ENCODE results near the gene STXBP2.

The STXBP2 gene

DNA sequence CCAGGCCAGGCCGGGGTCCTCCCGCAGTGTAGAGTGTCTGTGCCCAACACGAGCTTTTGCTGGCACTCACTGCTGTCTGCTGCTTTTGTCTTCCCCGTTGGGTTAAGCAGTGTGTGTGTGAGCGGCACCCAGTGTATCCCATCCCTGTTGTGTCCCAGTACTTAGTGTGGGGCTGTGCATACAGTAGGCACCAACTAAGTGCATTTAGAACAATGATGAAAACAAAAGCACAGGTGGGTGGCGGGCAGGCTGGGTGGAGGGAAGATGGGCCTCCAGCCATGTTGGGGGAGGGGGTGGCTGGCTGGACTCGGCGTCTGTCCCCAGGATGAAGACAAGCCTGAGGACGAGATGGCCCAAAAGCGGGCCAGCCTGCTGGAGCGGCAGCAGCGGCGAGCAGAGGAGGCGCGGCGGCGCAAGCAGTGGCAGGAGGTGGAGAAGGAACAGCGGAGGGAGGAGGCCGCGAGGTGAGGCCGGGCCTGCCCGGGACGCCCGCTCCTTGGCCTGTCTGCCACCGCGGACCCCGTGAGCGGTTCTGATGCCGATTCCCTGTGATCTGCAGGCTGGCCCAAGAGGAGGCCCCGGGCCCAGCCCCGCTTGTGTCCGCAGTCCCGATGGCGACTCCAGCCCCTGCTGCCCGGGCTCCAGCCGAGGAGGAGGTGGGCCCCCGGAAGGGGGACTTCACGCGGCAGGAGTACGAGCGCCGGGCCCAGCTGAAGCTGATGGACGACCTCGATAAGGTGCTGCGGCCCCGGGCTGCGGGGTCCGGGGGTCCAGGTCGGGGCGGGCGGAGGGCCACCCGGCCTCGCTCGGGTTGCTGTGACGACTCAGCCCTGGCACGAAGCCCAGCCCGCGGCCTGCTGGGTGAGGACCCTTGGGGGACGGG lies 21.8 kb upstream of the STXBP2 start:
- DNase-seq, result no peak

DNA sequence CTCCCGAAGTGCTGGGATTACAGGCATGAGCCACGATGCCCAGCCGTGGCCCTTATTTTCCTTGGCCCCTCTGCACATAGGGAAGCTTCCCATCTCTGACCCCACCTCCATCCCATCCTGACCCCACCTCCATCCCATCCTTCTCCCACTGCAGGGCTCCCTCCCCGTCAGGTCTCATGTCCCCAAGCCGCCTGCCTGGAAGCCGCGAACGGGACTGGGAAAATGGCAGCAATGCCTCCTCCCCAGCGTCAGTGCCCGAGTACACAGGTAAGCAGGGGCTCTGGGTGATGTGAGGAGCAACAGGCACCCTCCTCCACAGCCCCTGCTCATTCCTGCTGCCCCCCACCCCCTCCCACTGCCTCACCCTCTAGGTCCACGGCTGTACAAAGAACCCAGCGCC lies 19.7 kb upstream of the STXBP2 start:
- no peak for DNase-seq

DNA sequence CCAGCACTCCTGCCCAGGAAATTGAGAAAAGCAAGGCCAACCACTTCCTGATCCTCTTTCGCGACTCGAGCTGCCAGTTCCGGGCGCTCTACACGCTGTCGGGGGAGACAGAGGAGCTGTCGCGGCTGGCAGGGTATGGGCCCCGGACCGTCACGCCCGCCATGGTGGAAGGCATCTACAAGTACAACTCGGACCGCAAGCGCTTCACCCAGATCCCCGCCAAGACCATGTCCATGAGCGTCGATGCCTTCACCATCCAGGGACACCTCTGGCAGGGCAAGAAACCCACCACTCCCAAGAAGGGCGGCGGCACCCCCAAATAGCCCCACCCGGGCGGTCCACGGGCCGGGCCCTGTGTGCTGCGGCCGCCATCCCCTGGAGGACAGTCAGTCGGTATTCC lies 19.2 kb upstream of the STXBP2 start:
- no peak for DNase-seq

DNA sequence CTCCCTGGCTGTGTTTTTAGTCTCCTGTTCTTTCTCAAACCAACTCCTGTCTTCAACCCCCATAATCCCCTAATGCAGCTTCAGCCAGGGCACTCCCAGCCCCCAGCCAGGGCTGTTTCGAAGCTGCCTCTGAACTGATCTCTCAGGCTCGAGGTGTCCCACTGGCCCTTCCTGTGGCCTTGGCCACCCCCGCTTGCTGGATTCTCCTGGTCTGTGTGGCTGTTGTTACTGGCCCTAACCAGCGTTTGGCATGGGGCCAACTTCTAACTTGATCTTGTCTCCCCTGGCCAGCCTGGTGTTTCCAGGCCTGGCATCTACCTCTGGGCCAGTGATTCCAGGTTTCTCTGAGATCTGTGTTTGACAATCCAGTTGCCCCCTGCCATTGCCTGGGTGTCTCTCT lies 18.6 kb upstream of the STXBP2 start:
- DNase-seq, result peak; percentile 33

DNA sequence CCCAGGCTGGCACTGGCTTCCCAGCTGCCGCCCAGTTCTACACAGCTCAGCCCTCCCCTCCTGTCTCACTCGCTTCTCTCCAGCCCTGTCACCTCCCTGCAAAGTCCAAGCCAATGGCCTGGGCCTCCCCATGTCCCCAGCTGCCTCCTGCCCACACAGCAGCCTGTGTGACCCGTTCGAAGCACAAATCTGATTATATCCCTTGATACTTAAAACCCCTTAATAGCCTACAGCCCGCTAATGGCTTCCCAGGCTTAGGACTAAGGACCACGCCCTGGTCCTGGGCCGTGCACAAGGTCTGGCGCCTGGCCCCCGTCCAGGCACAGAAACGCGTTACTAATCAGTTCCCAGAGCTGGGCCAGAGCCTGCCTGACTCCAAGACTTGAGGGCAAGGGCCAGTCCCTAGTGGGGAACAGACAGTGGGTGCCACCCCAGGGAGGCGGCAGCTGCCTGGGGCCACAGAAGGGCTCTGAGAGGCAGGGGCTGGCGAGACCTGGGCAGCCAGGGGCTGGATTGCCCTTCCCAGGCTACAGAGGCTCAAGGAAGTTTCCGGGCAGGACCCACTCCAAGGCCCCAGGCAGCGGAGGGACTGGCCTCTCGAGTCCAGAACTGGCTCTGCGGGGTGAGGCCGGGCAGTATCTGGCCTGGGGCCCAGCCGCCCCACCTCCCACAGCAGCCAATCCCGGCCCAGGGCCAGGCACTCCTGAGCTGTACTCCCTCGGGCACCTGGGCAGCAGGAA lies 18.0 kb upstream of the STXBP2 start:
- no peak for DNase-seq

DNA sequence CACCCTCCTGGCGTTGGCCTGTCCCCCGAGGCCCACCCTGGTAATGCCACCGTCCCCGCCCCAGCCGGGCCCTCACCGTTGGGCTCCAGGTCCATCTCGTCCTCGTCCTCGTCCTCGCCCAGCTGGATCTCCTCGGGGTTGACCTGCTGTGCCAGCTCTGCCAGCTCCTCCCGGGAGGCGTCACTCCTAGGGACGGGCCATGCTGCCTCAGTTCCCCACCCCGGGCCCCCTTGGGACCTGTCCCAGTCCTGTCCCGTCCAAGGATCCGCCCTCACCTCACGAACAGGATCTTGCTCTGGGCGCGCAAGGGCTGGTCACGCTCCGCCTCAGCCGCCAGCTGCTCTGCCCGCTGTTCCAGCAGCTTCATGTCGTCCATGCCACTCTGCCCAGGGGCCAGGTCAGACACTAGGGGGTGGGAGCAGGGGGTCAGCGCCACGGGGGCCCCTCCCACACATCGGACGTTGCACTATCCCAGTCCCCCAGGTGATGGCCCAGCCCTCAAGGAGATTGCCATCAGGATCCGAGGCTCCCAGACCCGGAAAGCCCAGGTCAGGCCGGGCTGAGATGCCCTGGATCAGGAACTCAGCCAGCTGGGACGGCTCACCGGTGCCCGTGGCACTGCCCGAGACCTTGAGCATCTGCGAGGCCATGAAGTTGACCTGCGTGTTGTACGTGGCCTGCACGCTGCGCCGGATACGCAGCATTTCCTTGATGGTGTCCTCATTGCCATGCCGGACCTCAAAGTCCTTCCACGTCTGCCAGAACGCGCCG lies 17.1 kb upstream of the STXBP2 start:
- no peak for DNase-seq

DNA sequence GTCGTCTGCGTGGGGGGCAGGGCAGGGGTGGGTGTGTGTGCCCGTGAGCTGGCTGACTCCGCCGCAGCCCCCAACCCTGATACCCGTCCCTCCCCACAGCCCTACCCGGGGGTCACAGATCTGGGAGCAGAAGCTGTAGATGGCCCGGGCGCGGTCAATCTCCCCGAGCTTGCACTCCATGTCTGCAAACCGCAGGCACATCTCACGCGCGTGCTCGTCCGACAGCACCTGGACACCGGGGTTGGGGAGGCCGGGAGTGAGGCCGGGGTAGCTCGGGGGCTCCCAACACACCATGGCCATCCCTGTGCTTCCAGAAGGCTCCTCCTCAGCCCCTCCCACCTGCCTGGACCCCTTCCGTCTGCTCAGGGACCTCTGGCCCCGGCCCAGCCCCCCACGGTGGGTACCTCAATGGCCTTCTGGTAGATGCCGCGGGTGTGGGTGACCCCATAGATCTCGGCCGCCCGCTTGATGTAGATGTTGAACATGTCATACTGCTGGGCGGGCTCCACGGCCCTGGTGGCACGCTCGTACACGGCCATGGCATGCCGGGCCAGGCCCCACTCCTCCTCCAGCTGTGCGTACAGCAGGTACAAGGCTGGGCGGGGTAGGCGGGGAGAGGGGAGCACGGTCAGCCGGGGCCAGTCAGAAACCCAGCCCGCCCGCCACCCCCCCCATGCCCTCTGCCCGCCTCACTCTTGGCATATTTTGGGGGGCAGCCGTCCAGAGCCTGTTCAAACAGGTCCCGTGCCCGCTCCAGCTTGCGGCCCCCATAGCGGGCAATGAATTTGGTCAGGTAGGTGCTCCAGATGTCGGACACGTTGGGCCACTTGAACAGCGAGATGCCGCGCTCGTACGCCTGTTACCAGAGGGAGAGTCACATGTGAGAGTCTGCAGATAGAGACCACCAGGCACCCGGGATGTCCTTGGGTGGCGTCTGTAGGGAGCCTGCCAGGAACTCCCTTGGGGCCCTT lies 16.2 kb upstream of the STXBP2 start:
- DNase-seq, result no peak

DNA sequence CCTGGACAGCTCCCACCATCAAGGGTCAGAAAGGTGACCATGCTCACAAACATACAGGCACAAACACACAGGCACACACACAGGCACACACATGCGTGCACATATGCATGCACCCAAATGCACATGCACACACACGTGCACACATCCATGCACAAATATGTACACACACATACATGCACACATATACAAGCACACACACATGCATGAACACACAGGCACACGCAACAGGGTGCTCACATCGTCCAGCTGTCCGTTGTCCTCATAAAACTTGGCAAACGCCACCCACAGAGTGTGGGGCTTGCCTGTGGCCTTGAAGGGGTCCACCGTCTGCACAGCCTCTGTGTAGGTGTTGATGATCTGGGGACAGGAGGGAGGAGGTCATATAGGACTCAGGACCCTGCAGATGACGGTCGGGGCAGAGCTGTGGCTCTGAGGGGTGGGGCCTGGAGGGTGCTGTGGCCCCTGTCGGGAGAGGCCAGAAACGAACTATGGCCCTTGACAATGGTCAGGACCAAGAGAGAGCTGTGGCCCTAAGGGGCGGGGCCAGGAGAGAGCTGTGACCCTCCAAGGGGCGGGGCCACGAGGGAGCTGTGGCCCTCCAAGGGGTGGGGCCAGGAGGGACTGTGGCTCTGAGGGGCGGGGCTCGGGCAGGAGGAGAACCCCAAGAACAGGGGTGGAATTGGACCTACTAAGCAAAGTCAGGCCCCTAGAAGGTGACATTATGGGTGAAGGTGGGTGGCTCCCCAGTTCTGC lies 13.8 kb upstream of the STXBP2 start:
- peak; percentile 51 for DNase-seq

DNA sequence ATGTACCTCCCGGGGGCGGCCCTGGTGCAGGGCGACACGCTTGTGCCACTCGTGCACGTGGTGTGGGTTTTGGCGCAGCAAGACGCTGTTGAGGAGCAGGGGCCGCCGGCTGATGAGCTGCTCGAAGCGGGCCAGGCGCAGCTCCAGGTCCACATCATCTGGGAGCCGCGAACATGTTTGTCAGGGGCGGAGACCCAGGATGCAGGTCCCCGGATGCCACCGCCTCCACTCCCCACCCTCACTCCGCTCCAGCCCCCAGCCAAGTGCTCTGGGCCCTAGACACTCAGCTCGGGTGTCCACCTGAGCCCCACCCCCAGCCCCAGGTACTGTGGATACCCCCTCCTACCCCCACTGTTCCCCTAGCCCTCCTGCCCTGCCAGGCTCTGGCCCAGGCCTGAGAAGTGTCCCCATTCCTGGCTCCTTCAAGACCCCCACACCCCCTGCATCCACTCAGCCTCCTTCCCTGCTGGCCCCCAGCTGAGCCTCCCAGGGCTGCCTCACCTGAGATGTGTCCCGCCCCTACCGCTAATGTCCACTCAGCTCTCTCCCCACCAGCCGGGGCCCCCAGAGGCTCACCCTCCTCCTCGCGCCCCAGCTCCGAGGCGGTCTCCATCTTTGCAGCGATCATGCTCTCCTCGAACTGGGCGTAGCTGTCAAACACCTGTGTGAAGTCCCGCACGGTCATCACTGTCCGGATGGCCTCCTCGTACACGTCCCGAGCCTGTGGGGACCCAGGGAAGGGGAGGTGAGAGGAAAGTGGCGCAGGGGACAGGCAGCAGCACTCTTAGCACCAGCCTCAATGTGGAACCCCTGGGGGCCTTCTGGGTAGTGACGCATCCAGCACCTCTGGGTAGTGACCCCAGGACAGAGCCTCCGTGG lies 12.9 kb upstream of the STXBP2 start:
- DNase-seq, result no peak

DNA sequence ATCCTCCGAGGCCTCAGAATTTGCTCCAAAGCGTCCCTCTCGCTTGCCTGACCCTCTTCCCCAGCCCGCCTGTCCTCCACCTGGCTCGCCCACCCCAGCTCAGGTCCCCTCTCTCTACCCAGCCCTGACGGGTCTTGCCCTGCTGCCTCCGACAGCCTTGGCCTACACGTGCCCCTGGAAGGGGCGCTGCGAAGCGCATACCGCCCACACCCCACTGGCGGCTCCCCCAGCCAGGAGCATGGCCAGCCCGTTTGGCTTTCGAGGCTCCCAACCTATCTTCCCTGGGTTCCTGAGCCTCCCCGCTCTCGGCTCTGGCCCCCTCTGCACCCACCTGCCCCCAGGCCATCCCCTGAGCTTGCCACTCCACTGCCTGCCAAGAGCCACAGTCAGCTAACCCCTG lies 12.1 kb upstream of the STXBP2 start:
- DNase-seq, result no peak

DNA sequence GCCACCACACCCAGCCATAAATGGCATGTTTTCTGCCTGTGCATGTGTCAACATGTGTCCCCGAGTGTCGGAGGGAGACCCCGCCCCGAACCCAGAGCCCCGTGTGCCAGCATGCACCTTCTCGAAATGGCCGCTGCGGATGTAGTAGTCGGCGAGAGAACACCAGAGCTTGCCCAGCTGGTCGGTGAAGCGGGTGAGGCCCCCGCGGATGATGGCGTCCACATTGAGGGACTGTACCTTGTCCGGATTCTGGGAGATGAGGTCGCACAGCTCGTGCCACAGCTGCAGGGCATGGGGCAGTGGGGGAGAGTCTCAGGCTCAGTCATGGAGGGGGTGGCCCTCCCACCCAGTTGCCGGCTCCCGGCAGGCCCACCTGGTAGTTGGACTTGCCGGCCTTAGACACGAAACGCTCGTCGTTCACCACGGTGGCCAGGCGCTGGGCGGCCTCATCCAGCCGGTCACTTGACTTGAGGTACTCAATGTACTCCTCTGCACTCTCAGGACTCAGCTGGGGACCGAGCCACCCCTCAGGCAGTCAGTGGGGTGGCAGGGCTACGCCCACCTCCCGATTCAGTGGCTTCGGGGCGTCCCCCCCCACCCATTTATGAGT lies 11.0 kb upstream of the STXBP2 start:
- no peak for DNase-seq

DNA sequence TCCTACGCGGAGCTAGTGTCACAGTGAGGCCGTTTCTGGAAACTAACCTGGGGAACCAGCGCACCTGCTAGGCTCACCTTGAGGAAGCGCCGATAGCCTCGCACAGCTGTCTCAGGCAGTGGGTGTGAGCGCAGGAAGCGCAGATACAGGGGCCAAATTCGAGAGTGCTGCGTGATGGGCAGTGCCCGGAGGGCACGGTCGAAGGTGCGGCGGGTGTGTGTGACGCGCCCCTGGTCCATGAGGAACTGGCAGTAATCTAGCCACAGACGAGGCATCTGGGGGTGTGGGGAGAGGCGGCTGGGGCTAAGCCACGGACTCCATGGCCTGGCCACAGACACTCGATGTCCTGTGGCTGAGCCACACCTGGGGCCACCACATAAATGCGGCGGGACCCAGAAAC lies 9.7 kb upstream of the STXBP2 start:
- no peak for DNase-seq

DNA sequence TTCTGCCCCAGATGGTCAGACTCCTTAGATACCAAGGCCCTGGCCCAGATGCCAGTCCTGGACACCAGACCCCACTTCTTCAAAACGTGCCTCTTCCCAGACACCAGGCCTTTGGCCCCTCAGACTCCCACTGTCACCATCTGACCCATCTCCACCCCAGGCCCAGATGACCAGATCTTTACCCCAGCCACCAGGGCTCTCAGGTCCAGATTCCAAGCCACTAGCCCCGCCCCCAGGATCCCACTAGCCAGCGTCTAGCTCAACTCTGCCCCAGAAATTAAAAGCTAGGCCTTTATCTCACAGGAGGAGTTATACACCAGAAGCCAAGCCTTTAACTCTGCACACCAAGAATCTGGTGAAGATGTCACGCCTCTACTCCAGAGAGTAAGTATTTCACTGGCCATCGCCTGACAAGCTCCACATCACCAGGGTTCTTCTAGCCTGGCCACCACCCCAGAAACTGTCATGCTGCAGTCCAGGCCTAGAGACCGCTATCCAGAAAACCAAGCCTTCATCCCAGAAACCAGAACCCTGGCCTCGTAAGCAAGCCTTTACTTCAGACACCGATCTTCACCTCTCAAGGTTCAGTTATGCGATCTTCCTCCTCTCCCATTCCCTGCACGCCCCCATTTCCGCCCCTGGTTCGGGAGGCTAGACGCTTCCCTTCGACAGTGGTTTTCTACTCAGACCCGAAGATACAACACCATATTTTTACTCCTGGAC lies 8.2 kb upstream of the STXBP2 start:
- no peak for DNase-seq

DNA sequence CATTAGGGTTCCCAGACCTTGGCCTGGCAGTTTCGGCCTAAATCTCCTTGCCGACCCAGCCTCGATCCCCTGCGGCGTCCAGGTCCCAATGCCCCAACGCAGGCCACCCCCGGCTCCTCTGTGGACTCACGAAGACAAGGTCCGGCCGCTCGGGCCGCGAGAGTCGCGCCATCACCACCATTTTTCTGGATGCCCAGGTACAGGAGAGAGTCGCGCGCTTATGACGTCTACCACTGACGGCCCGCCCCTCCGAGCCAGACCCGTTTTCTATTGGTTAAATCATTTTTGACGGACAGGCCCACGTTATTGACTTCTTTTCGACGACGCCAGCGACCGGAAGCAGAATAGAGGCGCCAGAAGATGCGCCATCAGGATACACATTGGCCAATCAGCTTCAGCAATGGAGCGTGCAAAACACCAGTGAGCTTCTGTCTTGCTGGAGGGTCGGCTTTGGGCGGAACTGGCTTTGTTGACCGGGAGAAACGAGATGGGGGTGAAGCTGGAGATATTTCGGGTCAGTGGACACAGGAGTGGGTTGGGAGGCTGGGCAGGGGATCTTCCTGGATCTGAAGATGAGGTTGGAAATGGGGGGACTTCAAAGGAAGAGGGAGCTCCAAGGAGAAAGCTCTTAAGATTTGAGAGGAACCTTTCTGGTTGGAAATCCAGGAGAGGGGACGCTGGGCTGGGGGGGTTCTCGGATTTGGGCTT lies 7.4 kb upstream of the STXBP2 start, which contains the start of the genes PET100 and XAB2:
PET100 (plus strand) TSS at position 447 of the 708 bp plus-strand sequence; CDS start at position 488, 41 bp downstream.
XAB2 (minus strand) TSS at position 199 of the 708 bp plus-strand sequence; CDS start at position 181, 18 bp downstream.
- DNase-seq, result peak; percentile 99

DNA sequence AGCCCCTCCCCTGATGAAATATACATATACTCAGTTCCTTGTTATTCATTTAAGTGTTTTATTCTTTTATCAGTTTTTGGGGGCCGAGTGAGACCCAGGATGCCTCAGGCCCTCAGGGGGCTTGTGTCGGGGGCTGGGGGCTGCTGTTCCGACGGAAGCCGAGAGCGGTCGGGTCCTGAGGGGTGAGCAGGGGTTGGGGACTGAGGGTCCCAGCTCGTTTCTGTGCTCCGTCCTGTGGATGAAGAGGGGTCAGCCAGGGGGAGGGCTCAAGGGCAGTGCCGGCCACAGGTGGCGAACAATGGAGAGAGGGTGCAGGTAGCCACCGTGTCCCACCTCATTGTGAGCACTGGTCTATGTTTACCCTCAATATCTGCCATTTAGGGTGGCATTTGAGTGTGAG lies 5.3 kb upstream of the STXBP2 start:
- DNase-seq, result no peak

DNA sequence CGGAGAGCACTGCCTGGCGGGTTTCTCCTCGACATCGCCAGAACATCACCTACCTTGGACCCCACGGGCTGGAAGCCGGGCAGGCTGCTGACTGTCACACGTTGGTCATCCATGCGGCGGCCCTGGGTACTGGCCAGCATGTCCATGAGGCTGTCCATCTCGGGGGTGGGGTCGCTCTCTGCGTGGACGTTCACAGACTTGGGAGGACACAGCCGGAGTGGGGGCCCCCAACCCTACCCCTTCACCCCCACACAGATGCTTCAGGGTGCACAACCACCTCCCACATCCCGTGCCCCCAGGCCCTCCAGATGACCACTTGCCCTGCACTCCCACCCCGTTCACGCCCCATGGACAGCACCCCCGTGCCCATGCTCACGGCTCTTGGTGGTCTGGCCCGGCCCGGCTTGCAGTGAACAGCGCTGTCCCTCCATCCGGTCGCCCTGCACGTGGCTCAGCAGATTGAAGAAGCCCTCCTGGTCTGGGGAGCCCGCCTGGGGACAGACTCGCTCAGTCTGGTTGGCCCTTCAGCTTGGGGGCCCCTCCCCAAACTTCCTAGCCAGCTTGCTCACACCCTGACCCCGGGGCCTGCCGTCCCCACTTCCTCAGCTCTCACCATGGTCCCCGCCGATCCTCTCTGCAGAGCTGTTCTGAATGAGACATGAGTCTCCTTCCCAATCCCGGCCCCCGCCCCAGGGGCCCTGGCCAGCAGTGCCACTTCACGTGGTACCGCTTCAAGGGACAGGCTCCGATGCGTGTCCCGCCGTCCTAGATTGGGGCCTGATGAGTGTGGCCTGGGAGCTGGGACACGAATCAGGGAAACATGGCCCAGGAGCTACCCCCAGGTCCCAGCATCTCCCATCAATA lies 4.3 kb upstream of the STXBP2 start:
- no peak for DNase-seq

DNA sequence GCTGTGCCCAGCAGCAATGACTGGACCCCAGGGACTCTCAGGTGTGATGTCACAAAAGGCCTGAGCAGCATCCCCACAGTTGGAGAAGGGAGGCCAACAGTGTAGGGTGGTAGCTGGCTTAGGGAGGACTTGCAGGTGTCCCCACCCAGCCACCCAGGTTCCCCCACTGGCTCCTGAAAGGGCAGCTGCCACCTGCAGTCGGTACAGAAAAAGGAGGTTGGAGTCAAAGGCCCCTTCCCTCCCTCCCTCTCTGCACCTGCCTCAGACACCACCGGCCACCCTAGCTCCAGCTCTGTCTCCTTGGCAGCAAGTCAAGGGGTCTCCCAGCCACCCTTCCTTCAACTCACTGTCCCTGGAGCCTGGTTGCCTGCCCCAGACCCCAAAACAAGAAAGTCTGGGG lies 3.2 kb upstream of the STXBP2 start, which contains the start of gene PCP2:
PCP2 (minus strand) TSS at position 22 of the 400 bp plus-strand sequence. CDS start 262 bp downstream, outside the sequence.
- DNase-seq, result no peak

Measured in hematopoietic multipotent progenitor cell treated with erythropoietin and hydrocortisone succinate and interleukin-3 and kit ligand, for 4 days (in vitro differentiated cells).